Psoas muscle (tissue), 8 donors: ENCODE results near the gene SIRT7. TPM values are rescaled to one million over a fixed set of nuclear protein-coding genes. Genes with fewer than 3 reads are reported as not detected.

Source experiments
- ATAC-seq, 4 donors: fragments of 200-7000 bp; cut with Tn5 transposase; one replicate each; pipeline ENCODE4 v1.9.1; 2020; ENCODE audit warnings: moderate library complexity in 3 of 4, mild to moderate bottlenecking in 2 of 4
- DNase-seq, 2 donors: peaks; one replicate each; pipeline ENCODE4 v3.0.0-alpha.2; 2020
- H3K27ac ChIP-seq: fragments of 200-600 bp; one replicate; pipeline ENCODE4 v1.8.0; 2022
- H3K27me3 ChIP-seq, 3 donors: fragments of 200-600 bp in 1 of 3; one replicate each; pipeline versions ENCODE4 v1.6.1 to v1.8.0; 2013 to 2022; ENCODE audit warnings: low read length in 2 of 3, mild to moderate bottlenecking in 2 of 3, moderate library complexity in 1 of 3; ENCODE audit not compliant: insufficient read depth in 3 of 3
- H3K36me3 ChIP-seq, 2 donors: fragments of 200-600 bp in 1 of 2; one replicate each; pipeline versions ENCODE4 v1.6.1 to v1.8.0; 2013 to 2022; ENCODE audit warnings: low read depth in 1 of 2, mild to moderate bottlenecking in 1 of 2, moderate library complexity in 1 of 2; ENCODE audit not compliant: insufficient read depth in 1 of 2
- H3K4me1 ChIP-seq: fragments of 200-600 bp; one replicate; pipeline ENCODE4 v1.8.0; 2022
- H3K4me3 ChIP-seq: fragments of 200-600 bp; one replicate; pipeline ENCODE4 v1.8.0; 2022; ENCODE audit warnings: mild to moderate bottlenecking
- H3K9me3 ChIP-seq: fragments of 200-600 bp; one replicate; pipeline ENCODE4 v1.8.0; 2022
- WGBS, 3 donors: extraction: QIAGEN DNeasy Blood & Tissue Kit; methylation state at CpG; one replicate each; pipeline versions ENCODE4 v1.1.6 to v1.1.7; 2013; 5-methylcytosine and 5-hydroxymethylcytosine counted together
- intact Hi-C, 2 donors: fragments of 100-400 bp; cut with DNase I; formaldehyde crosslinking; loops; one replicate each; pipeline versions ENCODE4 v1.11.0 to v1.14.2; 2022
- polyA plus RNA-seq, 3 donors: library from polyadenylated mRNA; stranded (reverse); fragments of 200-250 nt; gene quantifications; one replicate each; pipeline ENCODE4 v1.2.3, GENCODE V29; 2013
- total RNA-seq, 4 donors: library from RNA; stranded (reverse); fragmentation: NEBNext Ultra II Directional in 2 of 4; extraction: Animal tissue kit (Norgen Biotek cat#: 25700) in 2 of 4; gene quantifications; one replicate each; pipeline versions ENCODE4 v1.2.1 to v1.2.4, GENCODE V29; 2021 to 2023
- TF ChIP-seq, protein P1 (sequence below): fragments of 200-600 bp; IDR thresholded peaks from one replicate; pipeline ENCODE4 v1.8.0; 2022; ENCODE audit warnings: antibody characterized with exemption
- donor health status: healthy with polysubstance abuse.
- donor health status: DM: no; HTN: no; CAD: no; lungs with moderate emphysema.
- donor health status: Bipolar disorder and iron deficiency.
- donor health status: healthy.
- donor health status: DM: yes; HTN: yes; CAD: no.
- donor health status: DM: no; HTN: no; CAD: no.
- donor health status: DM: no; HTN: no; CAD: no.
- donor health status: DM: yes; HTN: yes; CAD: no.

SIRT7 gene
- total and polyA plus RNA-seq, 7 donors = 3.9 to 14.2 (median 7.6) TPM

- TF ChIP-seq, protein P1, sequence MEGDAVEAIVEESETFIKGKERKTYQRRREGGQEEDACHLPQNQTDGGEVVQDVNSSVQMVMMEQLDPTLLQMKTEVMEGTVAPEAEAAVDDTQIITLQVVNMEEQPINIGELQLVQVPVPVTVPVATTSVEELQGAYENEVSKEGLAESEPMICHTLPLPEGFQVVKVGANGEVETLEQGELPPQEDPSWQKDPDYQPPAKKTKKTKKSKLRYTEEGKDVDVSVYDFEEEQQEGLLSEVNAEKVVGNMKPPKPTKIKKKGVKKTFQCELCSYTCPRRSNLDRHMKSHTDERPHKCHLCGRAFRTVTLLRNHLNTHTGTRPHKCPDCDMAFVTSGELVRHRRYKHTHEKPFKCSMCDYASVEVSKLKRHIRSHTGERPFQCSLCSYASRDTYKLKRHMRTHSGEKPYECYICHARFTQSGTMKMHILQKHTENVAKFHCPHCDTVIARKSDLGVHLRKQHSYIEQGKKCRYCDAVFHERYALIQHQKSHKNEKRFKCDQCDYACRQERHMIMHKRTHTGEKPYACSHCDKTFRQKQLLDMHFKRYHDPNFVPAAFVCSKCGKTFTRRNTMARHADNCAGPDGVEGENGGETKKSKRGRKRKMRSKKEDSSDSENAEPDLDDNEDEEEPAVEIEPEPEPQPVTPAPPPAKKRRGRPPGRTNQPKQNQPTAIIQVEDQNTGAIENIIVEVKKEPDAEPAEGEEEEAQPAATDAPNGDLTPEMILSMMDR = no peak
- intact Hi-C loops = no loop called here
- Histone ChIP-seq H3K9me3 (no peaks in the 10 kb centered on the region), H3K27me3 (no peaks in the 10 kb centered on the region), H3K4me1 (peaks cover 38% of the 10 kb centered on the region), H3K4me3 (peak overlapping the region; percentile 94), H3K27ac (peak overlapping the region; percentile 89), H3K36me3 (peaks cover 0 to 64% of the 10 kb centered on the region in 2 donors)
- 7 to 10% (median 8%) methylated on average over 45 to 69 of the region's 69 CpGs for WGBS, 3 donors
- DNase-seq = no peak
- ATAC-seq = no peak
Measured at GRCh38 chr17:81890447-81891302, 27.3 kb downstream of the SIRT7 start.

GRCh38 chr17:81889602-81890001, 28.4 kb downstream of the SIRT7 start:
- TF ChIP-seq, protein P1 = no peak
- intact Hi-C loops = no loop called here

DNA sequence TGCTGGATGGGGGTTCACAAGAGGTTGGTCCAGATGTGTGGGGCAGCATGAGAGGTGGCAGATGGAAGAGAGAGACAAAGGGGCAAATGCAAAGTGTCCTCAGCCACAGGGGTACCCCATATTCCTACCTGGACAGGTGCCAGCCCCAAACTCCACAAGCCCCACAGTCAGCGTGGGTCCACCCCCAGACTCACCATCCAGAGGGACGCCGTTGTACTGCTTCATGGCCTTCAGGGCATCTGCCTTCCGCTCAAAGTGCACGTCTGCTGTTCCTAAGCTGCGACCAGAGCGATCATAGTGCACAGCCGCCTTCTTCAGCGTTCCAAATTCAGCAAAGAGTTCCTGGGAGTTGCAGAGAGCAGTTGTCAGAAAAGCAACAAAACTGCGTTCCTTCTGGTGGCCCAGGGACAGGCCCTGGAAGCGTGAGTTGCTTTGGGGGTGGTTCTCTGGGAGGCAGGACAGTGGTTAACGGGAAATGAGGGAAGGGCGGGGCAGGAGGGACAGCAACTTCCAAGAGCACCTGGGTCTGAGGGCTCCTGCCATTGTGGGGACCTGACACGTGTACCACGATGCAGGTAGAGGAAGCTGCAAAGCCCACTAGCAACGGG, 28.9 kb downstream of the SIRT7 start:
- Histone ChIP-seq H3K36me3 (peaks cover 0 to 52% of the 10 kb centered on the region in 2 donors), H3K27me3 (no peaks in the 10 kb centered on the region), H3K4me3 (no peak overlapping the region), H3K4me1 (peaks cover 54% of the 10 kb centered on the region), H3K27ac (peak overlapping the region; percentile 89), H3K9me3 (no peaks in the 10 kb centered on the region)
- intact Hi-C loops = no loop called here
- DNase-seq (no peak), ATAC-seq (no peak)
- TF ChIP-seq, protein P1 = no peak
- WGBS, 3 donors = 91 to 94% (median 92%) methylated on average over 16 of the region's 16 CpGs

More at GRCh38 chr17:81889602-81890001, 28.4 kb downstream of the SIRT7 start:
- DNase-seq (no peak), ATAC-seq (no peak)
- Histone ChIP-seq H3K27ac (peak overlapping the region; percentile 89), H3K36me3 (peaks cover 0 to 57% of the 10 kb centered on the region in 2 donors), H3K9me3 (no peaks in the 10 kb centered on the region), H3K4me1 (peaks cover 49% of the 10 kb centered on the region), H3K4me3 (peak overlapping the region; percentile 94), H3K27me3 (no peaks in the 10 kb centered on the region)
- WGBS, 3 donors = 86 to 93% (median 91%) methylated on average over 9 of the region's 9 CpGs

- intact Hi-C loops = no loop called here
- Histone ChIP-seq H3K27me3 (no peaks in the 10 kb centered on the region), H3K36me3 (peaks cover 0 to 48% of the 10 kb centered on the region in 2 donors), H3K9me3 (no peaks in the 10 kb centered on the region), H3K27ac (peak overlapping the region; percentile 96), H3K4me1 (peaks cover 58% of the 10 kb centered on the region), H3K4me3 (no peak overlapping the region)
- ATAC-seq = no peak
- TF ChIP-seq, protein P1 = no peak
- 92 to 93% (median 93%) methylated on average over 44 of the region's 44 CpGs for WGBS, 3 donors
- no peak for DNase-seq
Measured at GRCh38 chr17:81888105-81888987, 29.6 kb downstream of the SIRT7 start.
